ENCODE results near the gene ZNF330.

Gene ZNF330

DNA sequence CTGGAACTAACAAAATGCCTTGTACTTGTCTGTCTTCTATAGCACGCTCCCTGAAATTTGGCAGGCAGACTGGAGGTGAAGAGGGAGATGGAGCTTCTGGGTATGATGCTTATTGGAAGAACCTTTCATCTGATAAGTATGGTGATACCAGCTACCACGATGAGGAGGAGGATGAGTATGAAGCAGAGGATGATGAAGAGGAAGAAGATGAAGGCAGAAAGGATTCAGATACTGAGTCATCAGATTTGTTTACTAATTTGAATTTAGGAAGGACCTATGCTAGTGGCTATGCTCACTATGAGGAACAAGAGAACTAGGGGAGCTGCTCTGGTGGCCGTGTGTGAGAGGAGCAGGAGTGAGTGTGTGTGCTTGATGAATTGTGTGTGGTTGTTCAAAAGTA lies 13.0 kb downstream of the ZNF330 start:
- DNase-seq (ENCODE audit: low read depth, low spot score): no peak

DNA sequence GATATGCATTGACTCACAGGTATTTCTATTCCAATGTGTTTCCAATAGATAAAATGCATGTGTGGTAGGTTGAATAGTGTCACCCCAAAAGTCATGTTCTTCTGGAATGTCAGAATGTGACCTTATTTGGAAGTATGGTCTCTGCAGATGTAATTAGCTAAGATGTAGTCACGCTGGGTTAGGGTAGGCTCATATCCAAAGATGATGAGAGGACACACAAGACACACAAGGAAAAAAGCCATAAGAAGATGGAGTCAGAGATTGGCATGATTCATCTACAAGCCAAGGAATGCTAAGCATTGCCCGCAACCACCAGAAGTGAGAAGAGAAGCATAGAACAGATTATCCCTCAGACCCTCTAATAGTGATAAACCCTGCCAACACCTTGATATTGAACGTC lies 17.5 kb downstream of the ZNF330 start:
- no peak for DNase-seq (ENCODE audit: low read depth, low spot score)

DNA sequence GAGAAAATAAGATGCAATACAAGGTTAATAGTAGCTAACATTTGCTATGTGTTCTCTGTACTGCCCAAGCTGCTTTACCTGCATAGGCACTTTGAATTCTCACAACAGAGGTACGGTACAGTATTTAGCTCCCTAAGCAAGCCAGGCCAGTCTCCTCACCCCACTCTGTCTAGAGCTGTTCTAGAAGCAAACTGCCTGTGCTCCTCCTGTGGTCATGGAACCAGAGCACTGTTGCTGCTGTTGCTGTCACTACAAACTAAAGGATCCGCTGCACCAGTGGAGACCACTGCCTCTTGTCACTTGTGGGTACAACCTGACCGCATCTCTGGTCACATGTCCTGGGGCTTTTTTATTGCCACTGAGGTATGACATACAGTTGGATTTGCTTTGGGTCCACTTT lies 19.6 kb downstream of the ZNF330 start:
- DNase-seq (ENCODE audit: low read depth, low spot score): no peak

DNA sequence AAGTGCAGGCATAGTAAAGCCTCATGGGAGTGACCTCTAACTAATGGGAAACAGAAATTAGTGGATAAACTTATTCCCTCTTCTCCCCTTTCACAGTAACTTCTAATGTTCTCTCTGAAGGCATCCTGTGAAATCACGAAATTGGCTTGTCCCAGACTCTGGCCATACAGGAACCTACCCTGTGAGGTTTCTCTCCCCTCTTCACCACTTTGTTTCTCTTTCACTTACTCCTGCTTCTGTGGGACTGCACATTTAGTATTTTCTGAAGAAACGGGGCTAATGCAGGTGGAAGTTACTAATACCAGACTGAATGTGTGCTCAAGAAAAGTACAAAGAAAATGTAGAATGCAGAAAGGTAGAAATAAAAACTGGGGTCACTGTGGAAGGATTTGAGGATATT lies 20.0 kb downstream of the ZNF330 start:
- DNase-seq (ENCODE audit: low read depth, low spot score): no peak

DNA sequence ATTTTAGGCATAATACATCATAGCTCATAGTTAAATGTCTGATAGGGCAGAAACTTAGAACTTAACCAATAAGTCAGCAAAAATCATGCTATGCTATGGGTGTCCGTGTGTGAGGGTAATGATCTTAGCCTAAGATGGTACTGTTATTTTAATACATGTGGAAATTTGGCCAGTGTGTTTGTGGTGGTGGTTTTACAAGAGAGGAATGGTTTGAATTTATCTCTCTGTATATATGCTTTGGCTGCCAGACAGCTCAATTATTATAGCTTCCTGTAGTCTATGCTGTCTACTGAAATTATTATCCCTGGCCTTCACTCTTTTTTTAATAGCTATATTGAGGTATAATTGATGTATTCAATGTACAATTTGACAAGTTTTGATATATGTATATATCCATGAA lies 21.3 kb downstream of the ZNF330 start:
- DNase-seq (ENCODE audit: low read depth, low spot score): no peak

DNA sequence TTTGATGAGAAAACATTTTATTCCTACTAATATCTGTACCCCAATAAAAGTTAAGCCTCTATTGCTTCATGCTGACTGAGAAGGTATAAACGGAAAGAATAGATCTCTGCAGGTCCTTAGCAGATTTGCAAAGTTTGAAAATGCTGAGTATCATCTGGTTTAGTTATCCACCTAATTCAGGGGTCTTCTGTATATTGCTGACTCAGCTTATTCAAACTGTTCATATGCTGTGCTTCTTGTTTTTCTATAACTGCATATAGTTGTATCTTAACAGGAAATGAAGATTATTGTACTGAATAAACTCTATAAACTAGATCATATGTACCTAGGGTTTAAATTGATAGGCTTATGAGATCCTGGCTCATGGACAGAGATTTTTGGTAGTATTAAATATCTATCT lies 23.7 kb downstream of the ZNF330 start:
- DNase-seq (ENCODE audit: low read depth, low spot score): no peak

DNA sequence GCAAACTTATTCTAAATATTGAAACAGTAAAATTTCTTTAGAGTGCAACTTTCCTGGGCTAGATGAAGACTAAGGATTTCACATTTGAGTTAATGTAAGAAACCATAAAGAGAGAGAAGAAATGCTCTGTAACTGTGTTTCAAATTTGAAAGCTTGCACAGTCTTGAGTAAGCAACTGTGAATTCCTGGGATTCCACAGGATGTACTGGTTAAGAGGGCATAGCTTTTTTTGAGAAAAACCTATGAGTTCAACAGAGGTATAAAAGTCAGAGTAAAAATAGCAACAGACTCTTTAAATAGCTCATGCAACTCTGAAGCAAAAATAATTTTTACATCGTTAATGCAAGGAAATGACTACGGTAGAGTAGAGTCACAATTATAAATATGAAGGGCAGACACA lies 25.5 kb downstream of the ZNF330 start:
- no peak for DNase-seq (ENCODE audit: low read depth, low spot score)

DNA sequence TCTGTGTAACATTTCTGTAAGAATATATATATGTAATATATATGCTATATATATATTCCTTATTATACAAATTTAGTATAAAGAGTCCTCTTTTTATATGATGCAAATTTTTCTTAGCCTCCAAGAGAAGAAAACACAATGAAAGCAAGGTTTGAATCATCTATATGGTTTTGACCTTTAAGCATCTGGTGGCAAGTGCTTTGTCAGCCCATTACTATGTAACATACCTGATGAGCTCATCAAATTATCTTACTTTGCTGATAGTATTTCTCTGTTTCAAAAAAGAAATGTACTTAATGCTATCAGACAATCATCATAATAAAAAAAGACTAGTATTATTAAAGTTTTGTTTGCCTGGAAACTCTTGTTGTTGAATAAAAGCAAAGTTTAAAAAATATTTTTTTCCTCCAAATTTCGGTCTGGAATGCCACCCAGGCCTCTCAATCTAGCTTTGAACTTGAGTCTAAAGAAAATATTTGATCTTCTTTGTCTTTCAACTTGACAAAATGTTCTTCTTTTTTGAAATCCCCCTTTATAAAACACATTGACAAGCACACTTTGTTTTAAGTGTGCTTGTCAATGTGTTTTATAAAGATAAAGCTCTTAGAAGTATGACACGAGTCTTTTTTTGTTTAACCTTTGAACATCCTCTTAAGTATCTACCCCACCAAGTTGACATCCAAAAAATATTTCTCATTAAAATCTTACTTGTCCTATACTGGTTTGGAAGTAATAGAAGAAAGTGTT lies 26.2 kb downstream of the ZNF330 start:
- no peak for DNase-seq (ENCODE audit: low read depth, low spot score)

DNA sequence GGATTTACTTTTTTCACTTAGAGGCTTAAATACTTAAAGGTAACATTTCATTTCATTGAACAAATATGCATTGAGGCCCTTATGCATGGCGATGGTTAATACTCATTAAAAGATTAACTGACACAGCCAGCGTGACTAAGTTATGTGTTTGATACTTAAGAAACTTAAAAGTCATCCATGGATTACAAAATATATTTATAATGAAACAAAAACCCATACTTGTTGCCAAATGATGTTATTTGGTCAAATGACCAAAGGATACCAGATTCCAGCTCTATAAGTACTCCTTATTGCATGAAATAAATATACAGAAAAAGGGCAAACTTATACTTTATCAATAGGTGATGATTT lies 26.7 kb downstream of the ZNF330 start:
- no peak for DNase-seq (ENCODE audit: low read depth, low spot score)

DNA sequence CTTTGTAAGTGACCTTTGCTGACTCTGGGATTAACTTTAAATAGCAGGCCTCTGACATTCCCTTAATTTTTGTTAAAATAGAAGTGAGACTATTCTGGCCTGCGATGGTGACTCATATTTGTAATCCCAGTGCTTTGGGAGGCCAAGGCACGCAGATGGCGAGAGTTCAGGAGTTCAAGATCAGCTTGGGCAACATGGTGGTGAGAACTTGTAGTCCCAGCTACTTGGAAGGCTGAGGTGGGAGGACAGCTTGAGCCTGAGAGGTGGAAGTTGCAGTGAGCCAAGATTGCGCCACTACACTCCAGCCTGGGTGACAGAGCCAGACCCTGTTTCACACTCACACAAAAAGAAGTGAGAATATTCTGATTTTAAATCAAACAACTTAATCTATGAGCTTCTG lies 27.3 kb downstream of the ZNF330 start:
- no peak for DNase-seq (ENCODE audit: low read depth, low spot score)

DNA sequence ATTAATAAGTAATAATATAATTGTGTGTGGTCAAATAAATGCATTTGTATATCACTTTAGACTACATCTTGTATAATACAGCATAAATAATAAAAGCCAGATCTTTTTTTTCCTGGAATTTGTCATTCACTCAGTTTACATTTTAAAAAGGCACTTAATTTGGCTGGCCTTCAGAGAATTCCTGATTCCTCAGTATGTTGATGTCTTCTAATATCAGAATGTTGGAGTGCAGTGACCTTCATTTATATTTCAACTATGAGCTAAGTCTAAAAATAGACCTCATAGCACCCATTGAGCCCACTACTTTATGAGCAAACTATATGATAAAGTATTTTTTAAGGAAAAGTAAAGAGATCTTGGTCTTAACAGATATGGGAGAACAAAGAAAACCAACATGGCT lies 27.8 kb downstream of the ZNF330 start:
- no peak for DNase-seq (ENCODE audit: low read depth, low spot score)

DNA sequence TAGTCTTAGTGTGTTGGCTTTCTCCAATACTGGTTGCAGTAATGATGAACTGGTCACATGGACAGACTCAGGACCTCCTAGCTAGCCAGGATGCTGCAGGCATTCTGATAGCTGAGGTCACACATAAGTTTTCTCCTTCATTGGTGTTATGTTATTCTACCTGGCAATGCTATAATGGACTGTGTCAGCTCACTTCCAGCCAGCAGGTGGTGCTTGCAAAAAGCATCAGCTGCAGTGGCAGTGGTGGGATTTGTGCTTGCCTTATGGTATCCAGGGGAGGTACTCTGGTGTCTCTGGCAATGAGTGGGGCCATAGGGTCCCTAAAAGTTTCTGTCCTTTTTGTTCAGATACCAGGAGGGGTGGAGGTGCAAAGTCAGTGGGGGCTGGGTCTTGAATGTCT lies 33.6 kb downstream of the ZNF330 start:
- DNase-seq (ENCODE audit: low read depth, low spot score): no peak

DNA sequence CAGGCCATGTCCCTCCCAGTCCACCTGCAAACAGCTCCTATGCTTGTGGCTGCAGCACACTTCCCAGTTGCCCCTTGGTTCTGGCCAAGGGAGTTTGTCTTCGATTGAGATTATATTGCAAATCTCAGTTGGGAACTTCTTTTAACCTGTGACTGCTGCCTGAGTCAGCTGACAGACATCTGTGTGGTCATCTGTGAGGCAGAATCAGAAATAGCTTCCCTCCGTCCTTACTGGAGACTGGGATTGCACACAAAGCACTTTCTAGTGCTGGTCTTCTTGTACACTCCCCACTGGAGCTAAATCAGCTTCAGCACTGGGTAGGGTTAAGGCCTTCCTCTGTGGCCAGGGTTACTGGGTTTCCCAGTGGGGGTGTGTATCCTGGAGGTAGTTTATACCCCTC lies 34.3 kb downstream of the ZNF330 start:
- no peak for DNase-seq (ENCODE audit: low read depth, low spot score)

DNA sequence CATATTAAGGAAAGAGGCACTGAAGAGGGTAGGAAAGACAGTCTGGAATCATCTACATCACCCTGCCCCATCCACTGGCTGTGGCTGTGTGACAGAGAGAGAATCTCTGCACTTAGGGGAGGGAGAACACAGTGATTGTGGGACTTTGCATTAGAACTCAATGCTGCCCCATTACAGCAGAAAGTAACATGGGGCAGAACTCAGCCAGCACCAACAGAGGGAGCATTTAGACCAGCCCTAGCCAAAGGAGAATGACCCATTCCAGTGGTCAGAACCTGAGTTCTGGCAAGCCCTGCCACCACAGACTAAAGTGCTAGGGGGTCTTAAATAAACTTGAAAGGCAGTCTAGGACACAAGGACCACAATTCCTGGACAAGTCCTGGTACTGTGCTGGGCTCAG lies 37.9 kb downstream of the ZNF330 start:
- DNase-seq (ENCODE audit: low read depth, low spot score): no peak

DNA sequence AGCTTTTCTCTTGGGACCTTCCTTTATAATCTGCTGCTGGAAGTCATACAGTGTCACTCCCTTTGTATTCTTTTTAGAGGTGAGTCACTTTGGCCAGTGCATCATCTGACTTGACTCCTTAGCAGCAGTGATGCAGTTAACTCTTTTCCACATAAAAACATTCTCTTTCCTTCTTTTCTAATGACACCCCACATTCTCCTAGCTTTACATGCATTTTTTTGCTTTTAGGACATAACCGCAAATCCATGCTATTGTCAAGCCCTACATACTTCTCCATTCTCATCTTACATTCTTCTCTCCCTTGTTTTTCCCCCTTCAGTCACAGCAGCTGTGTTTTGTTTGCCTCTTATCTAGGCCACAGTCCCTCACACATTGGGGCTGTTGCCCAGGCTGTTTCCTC lies 55.1 kb downstream of the ZNF330 start:
- no peak for DNase-seq (ENCODE audit: low read depth, low spot score)

DNA sequence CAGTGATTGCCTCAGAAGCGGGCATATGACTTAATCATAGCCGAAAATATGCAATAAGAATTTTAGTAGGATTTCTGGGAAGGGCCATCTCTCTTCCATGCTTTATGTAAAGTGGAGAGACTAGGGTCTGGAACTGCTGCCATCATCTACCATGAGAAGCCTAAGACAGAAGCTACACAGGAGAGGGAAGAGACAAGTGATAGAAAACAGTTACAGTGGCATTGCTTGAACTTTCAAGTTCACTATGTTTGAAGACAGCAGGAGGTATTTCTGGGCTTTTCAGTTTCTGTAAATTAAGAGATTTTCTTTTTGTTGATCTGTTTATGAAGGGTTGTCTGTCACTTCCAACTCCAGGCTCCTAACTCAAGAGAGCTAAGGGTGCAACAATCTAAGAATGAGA lies 62.5 kb downstream of the ZNF330 start:
- DNase-seq (ENCODE audit: low read depth, low spot score): no peak

DNA sequence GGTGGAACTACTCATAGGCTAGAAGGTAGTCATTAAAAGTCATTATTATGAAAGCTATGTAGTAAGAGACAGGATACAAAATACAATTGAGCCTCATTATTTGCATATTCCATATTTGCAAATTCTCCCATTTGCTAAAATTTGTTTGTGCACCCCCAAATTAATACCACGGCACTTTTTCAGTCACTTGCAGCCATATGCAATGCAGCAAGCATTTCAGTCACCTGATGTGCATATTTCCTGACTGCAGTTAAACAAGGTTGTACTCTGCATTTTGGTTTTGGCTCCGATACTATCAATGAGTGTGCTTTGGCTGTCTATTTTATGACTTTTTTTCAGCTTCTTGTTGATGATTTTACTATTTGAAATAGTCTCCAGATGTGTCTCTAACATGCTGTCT lies 62.9 kb downstream of the ZNF330 start:
- DNase-seq (ENCODE audit: low read depth, low spot score): no peak

All from activated CD4-positive, CD25-positive, alpha-beta regulatory T cell treated with anti-CD3 and anti-CD28 coated beads, Interleukin-2, amount 50 U/mL, for 16 hours (primary cell).